ENCODE measurements around the gene SRSF2. TPM values are rescaled to one million over a fixed set of nuclear protein-coding genes. Genes with fewer than 3 reads are reported as not detected.

The SRSF2 gene
- total and polyA plus RNA-seq, 9 of the 15 experiments (the other 6 are each of a cell fraction or from before 2014, with no cell fraction given), result 161 to 583 (median 393) TPM

- TF ChIP-seq, protein P1, sequence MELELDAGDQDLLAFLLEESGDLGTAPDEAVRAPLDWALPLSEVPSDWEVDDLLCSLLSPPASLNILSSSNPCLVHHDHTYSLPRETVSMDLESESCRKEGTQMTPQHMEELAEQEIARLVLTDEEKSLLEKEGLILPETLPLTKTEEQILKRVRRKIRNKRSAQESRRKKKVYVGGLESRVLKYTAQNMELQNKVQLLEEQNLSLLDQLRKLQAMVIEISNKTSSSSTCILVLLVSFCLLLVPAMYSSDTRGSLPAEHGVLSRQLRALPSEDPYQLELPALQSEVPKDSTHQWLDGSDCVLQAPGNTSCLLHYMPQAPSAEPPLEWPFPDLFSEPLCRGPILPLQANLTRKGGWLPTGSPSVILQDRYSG (tag; conservative IDR thresholded peaks at IDR 0.05; ENCODE audit: low read depth), result 0 out of 2 replicates have a peak, but pooled peaks have one; percentile 28
- TF ChIP-seq ILK (tag; IDR thresholded peaks at IDR 0.05; ENCODE audit: borderline replicate concordance, low read depth) (no peak), NR2C2 (CRISPR knock-in tag; IDR thresholded peaks at IDR 0.05) (peak; percentile 49), NR2C2 (tag; IDR thresholded peaks at IDR 0.05) (peak; percentile 86), LCOR (CRISPR knock-in tag; IDR thresholded peaks at IDR 0.05) (peak; percentile 63), TSC22D4 (tag; IDR thresholded peaks at IDR 0.05) (no peak), CTBP1 (IDR thresholded peaks at IDR 0.05; ENCODE audit: borderline replicate concordance) (peak; percentile 57), NCOA2 (IDR thresholded peaks at IDR 0.05; ENCODE audit: partially characterized antibody in 2 of 2) (no peak), ETS2 (tag; IDR thresholded peaks at IDR 0.05; ENCODE audit: borderline replicate concordance, poor library complexity, severe bottlenecking) (no peak), SREBF2 (CRISPR knock-in tag; IDR thresholded peaks at IDR 0.05) (no peak)
- TF ChIP-seq, protein P2, sequence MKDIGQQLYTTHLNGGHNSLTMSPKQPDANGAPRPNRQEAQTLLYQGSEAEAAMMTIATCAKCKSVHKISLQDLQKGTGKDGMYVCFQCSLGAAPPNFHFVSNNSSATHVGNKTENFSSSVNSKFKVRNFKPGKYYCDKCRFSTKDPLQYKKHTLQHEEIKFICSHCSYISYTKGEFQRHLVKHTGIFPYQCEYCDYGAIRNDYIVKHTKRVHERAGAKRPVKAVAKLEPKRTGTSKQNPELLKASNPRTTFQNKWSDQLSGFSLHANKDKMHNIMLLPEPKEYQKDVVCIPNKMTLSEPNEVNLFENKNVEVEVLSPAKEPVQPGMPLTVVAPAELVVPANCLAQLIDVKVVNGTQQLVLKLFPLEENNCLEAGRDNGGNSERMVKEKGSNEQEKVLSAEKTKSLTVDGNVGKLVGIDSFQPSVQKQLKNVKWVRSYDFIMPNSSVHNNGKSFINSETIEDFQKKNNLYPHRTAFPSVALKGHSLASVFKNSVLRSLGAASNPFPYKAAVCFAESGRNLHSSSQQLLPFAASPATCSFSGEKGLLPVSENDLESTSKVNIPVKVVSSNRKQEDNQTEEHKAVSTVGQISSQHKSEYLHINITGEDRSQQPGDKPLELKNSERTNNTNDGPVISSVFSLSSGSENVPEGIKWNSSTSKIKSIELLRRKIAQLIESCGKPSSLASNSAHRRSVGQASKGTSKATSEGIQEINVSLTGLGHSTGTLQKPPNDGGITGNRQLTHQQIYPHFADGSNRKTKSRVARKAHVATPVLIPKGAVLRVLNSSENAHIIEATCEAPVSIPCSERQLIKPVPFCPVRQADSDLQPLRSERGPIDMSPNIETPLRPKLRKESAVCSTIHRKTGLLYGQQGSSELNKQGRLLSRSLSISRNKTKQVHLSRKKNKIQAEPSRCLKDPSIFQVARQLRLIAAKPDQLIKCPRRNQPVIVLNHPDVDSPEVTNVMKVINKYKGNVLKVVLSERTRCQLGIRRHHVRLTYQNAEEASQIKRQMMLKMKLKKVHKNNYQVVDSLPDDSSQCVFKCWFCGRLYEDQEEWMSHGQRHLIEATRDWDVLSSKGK (CRISPR knock-in tag; IDR thresholded peaks at IDR 0.05), result no peak
- TF ChIP-seq, protein P3, sequence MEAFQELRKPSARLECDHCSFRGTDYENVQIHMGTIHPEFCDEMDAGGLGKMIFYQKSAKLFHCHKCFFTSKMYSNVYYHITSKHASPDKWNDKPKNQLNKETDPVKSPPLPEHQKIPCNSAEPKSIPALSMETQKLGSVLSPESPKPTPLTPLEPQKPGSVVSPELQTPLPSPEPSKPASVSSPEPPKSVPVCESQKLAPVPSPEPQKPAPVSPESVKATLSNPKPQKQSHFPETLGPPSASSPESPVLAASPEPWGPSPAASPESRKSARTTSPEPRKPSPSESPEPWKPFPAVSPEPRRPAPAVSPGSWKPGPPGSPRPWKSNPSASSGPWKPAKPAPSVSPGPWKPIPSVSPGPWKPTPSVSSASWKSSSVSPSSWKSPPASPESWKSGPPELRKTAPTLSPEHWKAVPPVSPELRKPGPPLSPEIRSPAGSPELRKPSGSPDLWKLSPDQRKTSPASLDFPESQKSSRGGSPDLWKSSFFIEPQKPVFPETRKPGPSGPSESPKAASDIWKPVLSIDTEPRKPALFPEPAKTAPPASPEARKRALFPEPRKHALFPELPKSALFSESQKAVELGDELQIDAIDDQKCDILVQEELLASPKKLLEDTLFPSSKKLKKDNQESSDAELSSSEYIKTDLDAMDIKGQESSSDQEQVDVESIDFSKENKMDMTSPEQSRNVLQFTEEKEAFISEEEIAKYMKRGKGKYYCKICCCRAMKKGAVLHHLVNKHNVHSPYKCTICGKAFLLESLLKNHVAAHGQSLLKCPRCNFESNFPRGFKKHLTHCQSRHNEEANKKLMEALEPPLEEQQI (IDR thresholded peaks at IDR 0.05), result no peak
- TF ChIP-seq, protein P4, sequence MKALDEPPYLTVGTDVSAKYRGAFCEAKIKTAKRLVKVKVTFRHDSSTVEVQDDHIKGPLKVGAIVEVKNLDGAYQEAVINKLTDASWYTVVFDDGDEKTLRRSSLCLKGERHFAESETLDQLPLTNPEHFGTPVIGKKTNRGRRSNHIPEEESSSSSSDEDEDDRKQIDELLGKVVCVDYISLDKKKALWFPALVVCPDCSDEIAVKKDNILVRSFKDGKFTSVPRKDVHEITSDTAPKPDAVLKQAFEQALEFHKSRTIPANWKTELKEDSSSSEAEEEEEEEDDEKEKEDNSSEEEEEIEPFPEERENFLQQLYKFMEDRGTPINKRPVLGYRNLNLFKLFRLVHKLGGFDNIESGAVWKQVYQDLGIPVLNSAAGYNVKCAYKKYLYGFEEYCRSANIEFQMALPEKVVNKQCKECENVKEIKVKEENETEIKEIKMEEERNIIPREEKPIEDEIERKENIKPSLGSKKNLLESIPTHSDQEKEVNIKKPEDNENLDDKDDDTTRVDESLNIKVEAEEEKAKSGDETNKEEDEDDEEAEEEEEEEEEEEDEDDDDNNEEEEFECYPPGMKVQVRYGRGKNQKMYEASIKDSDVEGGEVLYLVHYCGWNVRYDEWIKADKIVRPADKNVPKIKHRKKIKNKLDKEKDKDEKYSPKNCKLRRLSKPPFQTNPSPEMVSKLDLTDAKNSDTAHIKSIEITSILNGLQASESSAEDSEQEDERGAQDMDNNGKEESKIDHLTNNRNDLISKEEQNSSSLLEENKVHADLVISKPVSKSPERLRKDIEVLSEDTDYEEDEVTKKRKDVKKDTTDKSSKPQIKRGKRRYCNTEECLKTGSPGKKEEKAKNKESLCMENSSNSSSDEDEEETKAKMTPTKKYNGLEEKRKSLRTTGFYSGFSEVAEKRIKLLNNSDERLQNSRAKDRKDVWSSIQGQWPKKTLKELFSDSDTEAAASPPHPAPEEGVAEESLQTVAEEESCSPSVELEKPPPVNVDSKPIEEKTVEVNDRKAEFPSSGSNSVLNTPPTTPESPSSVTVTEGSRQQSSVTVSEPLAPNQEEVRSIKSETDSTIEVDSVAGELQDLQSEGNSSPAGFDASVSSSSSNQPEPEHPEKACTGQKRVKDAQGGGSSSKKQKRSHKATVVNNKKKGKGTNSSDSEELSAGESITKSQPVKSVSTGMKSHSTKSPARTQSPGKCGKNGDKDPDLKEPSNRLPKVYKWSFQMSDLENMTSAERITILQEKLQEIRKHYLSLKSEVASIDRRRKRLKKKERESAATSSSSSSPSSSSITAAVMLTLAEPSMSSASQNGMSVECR (CRISPR knock-in tag; IDR thresholded peaks at IDR 0.05), result peak; percentile 92
Measured at GRCh38 chr17:76726776-76727718, 10.1 kb downstream of the SRSF2 start, which contains the start of gene METTL23 (continued).

All from K562 (cell line).